Measurements from ENCODE around the gene DNTT. TPM values are rescaled to one million over a fixed set of nuclear protein-coding genes. Genes with fewer than 3 reads are reported as not detected.

Gene DNTT
- total and polyA plus RNA-seq, 2 of the 13 experiments (the other 11 are each of a cell fraction or from before 2014, with no cell fraction given): not detected

DNA sequence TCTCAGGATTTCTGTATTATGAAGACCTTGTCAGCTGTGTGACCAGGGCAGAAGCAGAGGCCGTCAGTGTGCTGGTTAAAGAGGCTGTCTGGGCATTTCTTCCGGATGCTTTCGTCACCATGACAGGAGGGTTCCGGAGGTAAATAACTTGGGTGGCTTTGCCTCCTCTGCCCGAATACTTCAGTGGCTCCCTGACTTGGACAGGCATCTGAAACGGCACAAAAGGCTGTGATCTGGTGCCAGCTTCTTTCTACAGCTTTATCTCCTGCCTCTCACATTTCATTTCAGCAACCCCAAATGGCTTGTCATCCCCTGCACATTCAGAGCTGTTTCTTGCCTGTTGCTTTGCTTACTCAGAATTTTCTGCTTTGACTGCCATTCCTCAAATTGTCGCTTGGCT, 23.2 kb downstream of the DNTT start:
- Histone ChIP-seq H3K36me3 (replicated peaks in 1 of 2; ENCODE audit: control insufficient read depth in 1 of 2, insufficient read depth in 2 of 2, low read length in 2 of 2) (no peaks in the 10 kb centered on the region), H3K27ac (ENCODE audit: extremely low read length, insufficient read depth, low read length) (no peak overlapping the region), H3K27me3 (ENCODE audit: control insufficient read depth in 1 of 2, insufficient read depth in 2 of 2, low read length in 2 of 2) (peaks cover 1 to 3% of the 10 kb centered on the region in 2 experiments; a peak in 1 of 5 replicates), H3K79me2 (ENCODE audit: insufficient read depth, low read length) (no peaks in the 10 kb centered on the region), H3K4me1 (ENCODE audit: insufficient read depth, low read length) (no peaks in the 10 kb centered on the region), H3K9ac (ENCODE audit: insufficient read depth, low read depth, low read length) (no peak overlapping the region), H3K9me3 (ENCODE audit: low read length) (no peaks in the 10 kb centered on the region), H4K20me1 (ENCODE audit: insufficient read depth, low read length) (no peaks in the 10 kb centered on the region), H2AFZ (ENCODE audit: low read length) (no peak overlapping the region), H3K4me3 (replicated peaks in 1 of 3; ENCODE audit: insufficient read depth in 1 of 3, low read depth in 2 of 3, low read length in 3 of 3) (no peak overlapping the region), H3K4me2 (ENCODE audit: low read depth, low read length) (no peak overlapping the region)
- ChIA-PET CTCF (ENCODE audit: low intra/inter-chr PET ratio, low total read pairs) (no interaction called here), POLR2A (no interaction called here)
- no peak for ATAC-seq
- no peak for FAIRE-seq
- no TSS peak for BruUV-seq (replicated peaks)
- no peak for DNase-seq (ENCODE audit: low spot score)
- intact Hi-C loops (cut with micrococcal nuclease; ENCODE audit: unreplicated experiment) (no loop called here), in situ Hi-C loops (cut with HindIII; ENCODE audit: extremely low pct_ligation_motif_present, low pct_unique_long_range_greater_than_20kb) (no loop called here)
- WGBS (ENCODE audit: low lambda C conversion rate): 36% methylated on average over 5 of the region's 7 CpGs
- TF ChIP-seq FOXC1 (CRISPR knock-in tag; IDR thresholded peaks at IDR 0.05; ENCODE audit: borderline replicate concordance): no peak
- TF ChIP-seq HES4 (CRISPR knock-in tag; IDR thresholded peaks at IDR 0.05; ENCODE audit: borderline replicate concordance): no peak
- TF ChIP-seq CREB1 (IDR thresholded peaks at IDR 0.05): no peak
- TF ChIP-seq CREB1 (CRISPR knock-in tag; IDR thresholded peaks at IDR 0.05): no peak
- TF ChIP-seq, protein P1, sequence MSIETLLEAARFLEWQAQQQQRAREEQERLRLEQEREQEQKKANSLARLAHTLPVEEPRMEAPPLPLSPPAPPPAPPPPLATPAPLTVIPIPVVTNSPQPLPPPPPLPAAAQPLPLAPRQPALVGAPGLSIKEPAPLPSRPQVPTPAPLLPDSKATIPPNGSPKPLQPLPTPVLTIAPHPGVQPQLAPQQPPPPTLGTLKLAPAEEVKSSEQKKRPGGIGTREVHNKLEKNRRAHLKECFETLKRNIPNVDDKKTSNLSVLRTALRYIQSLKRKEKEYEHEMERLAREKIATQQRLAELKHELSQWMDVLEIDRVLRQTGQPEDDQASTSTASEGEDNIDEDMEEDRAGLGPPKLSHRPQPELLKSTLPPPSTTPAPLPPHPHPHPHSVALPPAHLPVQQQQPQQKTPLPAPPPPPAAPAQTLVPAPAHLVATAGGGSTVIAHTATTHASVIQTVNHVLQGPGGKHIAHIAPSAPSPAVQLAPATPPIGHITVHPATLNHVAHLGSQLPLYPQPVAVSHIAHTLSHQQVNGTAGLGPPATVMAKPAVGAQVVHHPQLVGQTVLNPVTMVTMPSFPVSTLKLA (IDR thresholded peaks at IDR 0.05): no peak
- TF ChIP-seq ZFP37 (CRISPR knock-in tag; IDR thresholded peaks at IDR 0.05; ENCODE audit: borderline replicate concordance): no peak
- no peak for TF ChIP-seq ZFY (CRISPR knock-in tag; IDR thresholded peaks at IDR 0.05)
- no peak for TF ChIP-seq ZNF451 (CRISPR knock-in tag; IDR thresholded peaks at IDR 0.05)
- TF ChIP-seq, protein P2, sequence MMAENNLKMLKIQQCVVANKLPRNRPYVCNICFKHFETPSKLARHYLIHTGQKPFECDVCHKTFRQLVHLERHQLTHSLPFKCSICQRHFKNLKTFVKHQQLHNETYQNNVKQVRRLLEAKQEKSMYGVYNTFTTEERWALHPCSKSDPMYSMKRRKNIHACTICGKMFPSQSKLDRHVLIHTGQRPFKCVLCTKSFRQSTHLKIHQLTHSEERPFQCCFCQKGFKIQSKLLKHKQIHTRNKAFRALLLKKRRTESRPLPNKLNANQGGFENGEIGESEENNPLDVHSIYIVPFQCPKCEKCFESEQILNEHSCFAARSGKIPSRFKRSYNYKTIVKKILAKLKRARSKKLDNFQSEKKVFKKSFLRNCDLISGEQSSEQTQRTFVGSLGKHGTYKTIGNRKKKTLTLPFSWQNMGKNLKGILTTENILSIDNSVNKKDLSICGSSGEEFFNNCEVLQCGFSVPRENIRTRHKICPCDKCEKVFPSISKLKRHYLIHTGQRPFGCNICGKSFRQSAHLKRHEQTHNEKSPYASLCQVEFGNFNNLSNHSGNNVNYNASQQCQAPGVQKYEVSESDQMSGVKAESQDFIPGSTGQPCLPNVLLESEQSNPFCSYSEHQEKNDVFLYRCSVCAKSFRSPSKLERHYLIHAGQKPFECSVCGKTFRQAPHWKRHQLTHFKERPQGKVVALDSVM (CRISPR knock-in tag; IDR thresholded peaks at IDR 0.05): no peak
- TF ChIP-seq, protein P3, sequence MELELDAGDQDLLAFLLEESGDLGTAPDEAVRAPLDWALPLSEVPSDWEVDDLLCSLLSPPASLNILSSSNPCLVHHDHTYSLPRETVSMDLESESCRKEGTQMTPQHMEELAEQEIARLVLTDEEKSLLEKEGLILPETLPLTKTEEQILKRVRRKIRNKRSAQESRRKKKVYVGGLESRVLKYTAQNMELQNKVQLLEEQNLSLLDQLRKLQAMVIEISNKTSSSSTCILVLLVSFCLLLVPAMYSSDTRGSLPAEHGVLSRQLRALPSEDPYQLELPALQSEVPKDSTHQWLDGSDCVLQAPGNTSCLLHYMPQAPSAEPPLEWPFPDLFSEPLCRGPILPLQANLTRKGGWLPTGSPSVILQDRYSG (CRISPR knock-in tag; IDR thresholded peaks at IDR 0.05): no peak
- TF ChIP-seq ZNF772 (CRISPR knock-in tag; IDR thresholded peaks at IDR 0.05): no peak
- TF ChIP-seq, protein P4, sequence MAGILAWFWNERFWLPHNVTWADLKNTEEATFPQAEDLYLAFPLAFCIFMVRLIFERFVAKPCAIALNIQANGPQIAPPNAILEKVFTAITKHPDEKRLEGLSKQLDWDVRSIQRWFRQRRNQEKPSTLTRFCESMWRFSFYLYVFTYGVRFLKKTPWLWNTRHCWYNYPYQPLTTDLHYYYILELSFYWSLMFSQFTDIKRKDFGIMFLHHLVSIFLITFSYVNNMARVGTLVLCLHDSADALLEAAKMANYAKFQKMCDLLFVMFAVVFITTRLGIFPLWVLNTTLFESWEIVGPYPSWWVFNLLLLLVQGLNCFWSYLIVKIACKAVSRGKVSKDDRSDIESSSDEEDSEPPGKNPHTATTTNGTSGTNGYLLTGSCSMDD (CRISPR knock-in tag; IDR thresholded peaks at IDR 0.05): no peak
- TF ChIP-seq SMARCE1 (IDR thresholded peaks at IDR 0.05; ENCODE audit: borderline replicate concordance): no peak
- TF ChIP-seq, protein P5, sequence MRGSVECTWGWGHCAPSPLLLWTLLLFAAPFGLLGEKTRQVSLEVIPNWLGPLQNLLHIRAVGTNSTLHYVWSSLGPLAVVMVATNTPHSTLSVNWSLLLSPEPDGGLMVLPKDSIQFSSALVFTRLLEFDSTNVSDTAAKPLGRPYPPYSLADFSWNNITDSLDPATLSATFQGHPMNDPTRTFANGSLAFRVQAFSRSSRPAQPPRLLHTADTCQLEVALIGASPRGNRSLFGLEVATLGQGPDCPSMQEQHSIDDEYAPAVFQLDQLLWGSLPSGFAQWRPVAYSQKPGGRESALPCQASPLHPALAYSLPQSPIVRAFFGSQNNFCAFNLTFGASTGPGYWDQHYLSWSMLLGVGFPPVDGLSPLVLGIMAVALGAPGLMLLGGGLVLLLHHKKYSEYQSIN (CRISPR knock-in tag; IDR thresholded peaks at IDR 0.05; ENCODE audit: borderline replicate concordance): no peak
- no peak for TF ChIP-seq NFIC (IDR thresholded peaks at IDR 0.05; ENCODE audit: low read length)
- no peak for TF ChIP-seq NFE2L2 (IDR thresholded peaks at IDR 0.05; ENCODE audit: low read length)
- no peak for TF ChIP-seq ZNF672 (CRISPR knock-in tag; IDR thresholded peaks at IDR 0.05)
- TF ChIP-seq ZNF180 (CRISPR knock-in tag; IDR thresholded peaks at IDR 0.05; ENCODE audit: borderline replicate concordance, low read depth): no peak
- TF ChIP-seq HMGA1 (CRISPR knock-in tag; conservative IDR thresholded peaks at IDR 0.05): no peak
